Measurements from ENCODE around the gene LTBP3. TPM values are rescaled to one million over a fixed set of nuclear protein-coding genes. Genes with fewer than 3 reads are reported as not detected.

The LTBP3 gene
- total and polyA plus RNA-seq, 12 donors: 40.2 to 362 (median 221) TPM

DNA sequence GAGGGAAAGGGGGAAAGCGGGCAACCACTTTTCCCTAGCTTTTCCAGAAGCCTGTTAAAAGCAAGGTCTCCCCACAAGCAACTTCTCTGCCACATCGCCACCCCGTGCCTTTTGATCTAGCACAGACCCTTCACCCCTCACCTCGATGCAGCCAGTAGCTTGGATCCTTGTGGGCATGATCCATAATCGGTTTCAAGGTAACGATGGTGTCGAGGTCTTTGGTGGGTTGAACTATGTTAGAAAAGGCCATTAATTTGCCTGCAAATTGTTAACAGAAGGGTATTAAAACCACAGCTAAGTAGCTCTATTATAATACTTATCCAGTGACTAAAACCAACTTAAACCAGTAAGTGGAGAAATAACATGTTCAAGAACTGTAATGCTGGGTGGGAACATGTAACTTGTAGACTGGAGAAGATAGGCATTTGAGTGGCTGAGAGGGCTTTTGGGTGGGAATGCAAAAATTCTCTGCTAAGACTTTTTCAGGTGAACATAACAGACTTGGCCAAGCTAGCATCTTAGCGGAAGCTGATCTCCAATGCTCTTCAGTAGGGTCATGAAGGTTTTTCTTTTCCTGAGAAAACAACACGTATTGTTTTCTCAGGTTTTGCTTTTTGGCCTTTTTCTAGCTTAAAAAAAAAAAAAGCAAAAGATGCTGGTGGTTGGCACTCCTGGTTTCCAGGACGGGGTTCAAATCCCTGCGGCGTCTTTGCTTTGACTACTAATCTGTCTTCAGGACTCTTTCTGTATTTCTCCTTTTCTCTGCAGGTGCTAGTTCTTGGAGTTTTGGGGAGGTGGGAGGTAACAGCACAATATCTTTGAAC lies 52.5 kb downstream of the LTBP3 start:
- Histone ChIP-seq H3K4me1 (replicated peaks in 1 of 2) (peaks cover 12 to 20% of the 10 kb centered on the region in 2 donors), H3K9me3 (replicated peaks in 1 of 3) (no peaks in the 10 kb centered on the region), H3K4me3 (peak overlapping the region in 3 of 4 donors; percentile 65 to 88 (median 78)), H3K27me3 (no peaks in the 10 kb centered on the region), H3K27ac (peak overlapping the region; percentile 88 to 99 (median 97)), H3K36me3 (replicated peaks in 1 of 2) (peaks cover 0 to 57% of the 10 kb centered on the region in 2 donors)
- TF ChIP-seq, protein P1, sequence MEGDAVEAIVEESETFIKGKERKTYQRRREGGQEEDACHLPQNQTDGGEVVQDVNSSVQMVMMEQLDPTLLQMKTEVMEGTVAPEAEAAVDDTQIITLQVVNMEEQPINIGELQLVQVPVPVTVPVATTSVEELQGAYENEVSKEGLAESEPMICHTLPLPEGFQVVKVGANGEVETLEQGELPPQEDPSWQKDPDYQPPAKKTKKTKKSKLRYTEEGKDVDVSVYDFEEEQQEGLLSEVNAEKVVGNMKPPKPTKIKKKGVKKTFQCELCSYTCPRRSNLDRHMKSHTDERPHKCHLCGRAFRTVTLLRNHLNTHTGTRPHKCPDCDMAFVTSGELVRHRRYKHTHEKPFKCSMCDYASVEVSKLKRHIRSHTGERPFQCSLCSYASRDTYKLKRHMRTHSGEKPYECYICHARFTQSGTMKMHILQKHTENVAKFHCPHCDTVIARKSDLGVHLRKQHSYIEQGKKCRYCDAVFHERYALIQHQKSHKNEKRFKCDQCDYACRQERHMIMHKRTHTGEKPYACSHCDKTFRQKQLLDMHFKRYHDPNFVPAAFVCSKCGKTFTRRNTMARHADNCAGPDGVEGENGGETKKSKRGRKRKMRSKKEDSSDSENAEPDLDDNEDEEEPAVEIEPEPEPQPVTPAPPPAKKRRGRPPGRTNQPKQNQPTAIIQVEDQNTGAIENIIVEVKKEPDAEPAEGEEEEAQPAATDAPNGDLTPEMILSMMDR (IDR thresholded peaks at IDR 0.05): no peak
- TF ChIP-seq POLR2A (IDR thresholded peaks at IDR 0.05): peak; percentile 66 to 76
- WGBS, 4 donors: 12 to 15% (median 13%) methylated on average over 12 of the region's 12 CpGs
- intact Hi-C loops (cut with DNase I): no loop called here
- DNase-seq: peak in 5 of 7 donors; percentile 46 to 75 (median 64)

DNA sequence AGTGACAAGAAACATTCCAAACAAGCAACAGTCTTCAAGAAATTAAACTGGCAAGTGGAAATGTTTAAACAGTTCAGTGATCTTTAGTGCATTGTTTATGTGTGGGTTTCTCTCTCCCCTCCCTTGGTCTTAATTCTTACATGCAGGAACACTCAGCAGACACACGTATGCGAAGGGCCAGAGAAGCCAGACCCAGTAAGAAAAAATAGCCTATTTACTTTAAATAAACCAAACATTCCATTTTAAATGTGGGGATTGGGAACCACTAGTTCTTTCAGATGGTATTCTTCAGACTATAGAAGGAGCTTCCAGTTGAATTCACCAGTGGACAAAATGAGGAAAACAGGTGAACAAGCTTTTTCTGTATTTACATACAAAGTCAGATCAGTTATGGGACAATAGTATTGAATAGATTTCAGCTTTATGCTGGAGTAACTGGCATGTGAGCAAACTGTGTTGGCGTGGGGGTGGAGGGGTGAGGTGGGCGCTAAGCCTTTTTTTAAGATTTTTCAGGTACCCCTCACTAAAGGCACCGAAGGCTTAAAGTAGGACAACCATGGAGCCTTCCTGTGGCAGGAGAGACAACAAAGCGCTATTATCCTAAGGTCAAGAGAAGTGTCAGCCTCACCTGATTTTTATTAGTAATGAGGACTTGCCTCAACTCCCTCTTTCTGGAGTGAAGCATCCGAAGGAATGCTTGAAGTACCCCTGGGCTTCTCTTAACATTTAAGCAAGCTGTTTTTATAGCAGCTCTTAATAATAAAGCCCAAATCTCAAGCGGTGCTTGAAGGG lies 53.3 kb downstream of the LTBP3 start:
- H3K36me3 ChIP-seq (replicated peaks in 1 of 2): peaks cover 0 to 63% of the 10 kb centered on the region in 2 donors
- intact Hi-C loops (cut with DNase I): no loop called here

GRCh38 chr11:65503949-65504673 lies 54.0 kb downstream of the LTBP3 start:
- H3K36me3 ChIP-seq (replicated peaks in 1 of 2): peaks cover 0 to 63% of the 10 kb centered on the region in 2 donors
- WGBS, 4 donors: 0 to 1% (median 0%) methylated on average over 3 of the region's 3 CpGs

More for the DNA sequence above, 53.3 kb downstream of the LTBP3 start:
- no peaks in the 10 kb centered on the region for H3K27me3 ChIP-seq
- TF ChIP-seq, protein P1 (IDR thresholded peaks at IDR 0.05): peak in 1 of 6 experiments; percentile 9
- peak; percentile 42 to 66 for TF ChIP-seq POLR2A (IDR thresholded peaks at IDR 0.05)
- H3K9me3 ChIP-seq (replicated peaks in 1 of 3): no peaks in the 10 kb centered on the region
- WGBS, 4 donors: 4 to 9% (median 5%) methylated on average over 8 of the region's 8 CpGs
- peak overlapping the region in 3 of 4 donors; percentile 65 to 88 (median 78) for H3K4me3 ChIP-seq
- peak overlapping the region; percentile 88 to 99 (median 97) for H3K27ac ChIP-seq
- DNase-seq: peak in 3 of 7 donors; percentile 26 to 50 (median 39)
- peaks cover 12 to 20% of the 10 kb centered on the region in 2 donors for H3K4me1 ChIP-seq (replicated peaks in 1 of 2)

More at GRCh38 chr11:65503949-65504673, 54.0 kb downstream of the LTBP3 start:
- intact Hi-C loops (cut with DNase I): no loop called here
- Histone ChIP-seq H3K27me3 (no peaks in the 10 kb centered on the region), H3K4me3 (peak overlapping the region in 3 of 4 donors; percentile 69 to 88 (median 78)), H3K4me1 (replicated peaks in 1 of 2) (peaks cover 12 to 20% of the 10 kb centered on the region in 2 donors), H3K9me3 (replicated peaks in 1 of 3) (no peaks in the 10 kb centered on the region), H3K27ac (peak overlapping the region; percentile 88 to 99 (median 97))
- TF ChIP-seq, protein P1 (IDR thresholded peaks at IDR 0.05): no peak
- TF ChIP-seq POLR2A (IDR thresholded peaks at IDR 0.05): peak; percentile 84 to 96
- DNase-seq: peak in 4 of 7 donors; percentile 20 to 59 (median 44)

Measured in adrenal gland (tissue), 12 donors.